T-helper 17 cell (primary cell): Measurements from ENCODE around the gene LYRM4. TPM values are rescaled to one million over a fixed set of nuclear protein-coding genes. Genes with fewer than 3 reads are reported as not detected.

ENCODE experiments used
- ATAC-seq: fragments of 150-1000 bp; cut with Tn5 transposase; 2 replicates; pipeline ENCODE4 v1.10.0; 2021; ENCODE audit warnings: mild to moderate bottlenecking, moderate library complexity
- DNase-seq, 3 donors: peaks; one replicate each; pipeline versions ENCODE4 v3.0.0 to v3.0.0-alpha.2; 2020 to 2021
- H3K9me3 ChIP-seq: one replicate; pipeline ENCODE4 v1.7.0; 2013; ENCODE audit warnings: low read length, mild to moderate bottlenecking; ENCODE audit not compliant: control insufficient read depth, poor library complexity, severe bottlenecking
- H3K27ac Mint-ChIP-seq: one replicate; pipeline ENCODE4 v1.8.0; 2022; ENCODE audit warnings: mild to moderate bottlenecking, moderate library complexity, mixed read lengths
- H3K27me3 Mint-ChIP-seq: one replicate; pipeline ENCODE4 v1.8.0; 2022; ENCODE audit warnings: mixed read lengths
- H3K36me3 Mint-ChIP-seq: one replicate; pipeline ENCODE4 v1.8.0; 2022; ENCODE audit warnings: low read depth, mixed read lengths
- H3K4me1 Mint-ChIP-seq: one replicate; pipeline ENCODE4 v1.8.0; 2022; ENCODE audit warnings: mild to moderate bottlenecking, mixed read lengths
- H3K4me3 Mint-ChIP-seq: one replicate; pipeline ENCODE4 v1.8.0; 2022; ENCODE audit warnings: mild to moderate bottlenecking, moderate library complexity, mixed read lengths
- total RNA-seq, 4 donors: library from RNA in 2 of 4; stranded (reverse) in 2 of 4; gene quantifications; one replicate each; pipeline ENCODE4 v1.2.3 and lab custom pipeline; 2022 to 2026

Gene LYRM4
- total RNA-seq, 2 donors from 2014 or later = 14.6 to 19.2 TPM

DNA sequence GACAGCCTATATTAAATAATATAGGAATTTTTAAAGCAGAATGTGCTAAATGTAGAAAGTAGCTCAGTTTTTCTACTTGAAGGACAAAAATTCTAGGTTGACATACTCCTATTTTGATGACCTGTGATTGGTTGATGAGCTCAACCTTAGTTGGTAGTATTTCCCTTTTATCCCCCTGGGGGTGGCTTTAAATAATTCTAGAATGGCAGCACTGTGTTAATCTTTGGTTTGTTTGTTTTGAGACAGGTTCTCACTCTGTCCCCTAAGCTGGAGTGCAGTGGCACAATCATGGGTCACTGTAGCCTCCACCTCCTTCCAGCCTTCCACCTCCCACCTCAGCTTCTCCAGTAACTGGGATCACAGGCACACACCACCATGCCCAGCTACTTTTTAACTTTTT, 29.8 kb upstream of the LYRM4 start:
- Mint-ChIP-seq H3K27me3 (no peaks in the 10 kb centered on the region), H3K27ac (no peak overlapping the region), H3K4me3 (no peak overlapping the region), H3K4me1 (peaks cover 39% of the 10 kb centered on the region), H3K36me3 (peaks cover 10% of the 10 kb centered on the region)
- H3K9me3 ChIP-seq = no peaks in the 10 kb centered on the region
- ATAC-seq (no peak), DNase-seq (no peak)

DNA sequence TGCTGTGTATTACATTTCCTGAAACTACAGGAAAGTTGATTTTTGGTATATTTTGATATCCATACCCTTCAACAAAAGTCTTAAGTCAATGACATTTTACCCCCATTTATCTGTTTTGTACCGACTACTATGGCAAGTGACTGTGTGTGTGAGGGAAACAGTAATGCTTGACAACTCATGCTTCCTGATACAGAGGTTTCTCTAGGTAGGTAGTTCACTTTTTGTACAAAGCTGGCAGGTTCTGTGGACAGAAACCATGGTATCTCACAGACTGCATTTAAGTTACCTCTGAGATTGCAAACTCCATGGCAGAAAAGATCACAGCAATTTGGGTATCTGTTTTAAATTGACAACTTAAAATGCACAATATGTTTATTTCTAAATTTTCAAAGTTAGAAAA, 29.3 kb upstream of the LYRM4 start:
- Mint-ChIP-seq H3K4me3 (no peak overlapping the region), H3K36me3 (peaks cover 10% of the 10 kb centered on the region), H3K27me3 (no peaks in the 10 kb centered on the region), H3K27ac (no peak overlapping the region), H3K4me1 (peaks cover 44% of the 10 kb centered on the region)
- ATAC-seq = no peak
- no peaks in the 10 kb centered on the region for H3K9me3 ChIP-seq
- no peak for DNase-seq

DNA sequence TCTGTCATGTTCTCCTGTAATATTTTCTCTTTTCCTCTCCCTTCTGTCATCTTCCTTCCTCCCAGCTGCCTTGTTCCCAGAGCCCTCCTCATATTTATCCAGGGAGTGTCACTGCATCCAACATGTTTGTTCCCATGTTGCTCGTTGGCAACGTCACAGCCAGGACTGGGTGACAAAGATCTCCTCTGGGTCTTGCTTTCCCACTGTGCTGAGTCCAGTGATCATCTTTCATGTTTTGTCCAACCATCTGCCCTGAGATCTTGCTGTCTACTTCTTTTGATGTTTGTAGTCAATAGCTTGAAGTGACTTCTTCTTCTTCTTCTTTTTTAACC, 27.2 kb upstream of the LYRM4 start:
- H3K4me1 Mint-ChIP-seq = peaks cover 44% of the 10 kb centered on the region
- ATAC-seq = no peak
- H3K4me3 Mint-ChIP-seq = no peak overlapping the region
- DNase-seq = no peak
- H3K27me3 Mint-ChIP-seq = no peaks in the 10 kb centered on the region
- H3K27ac Mint-ChIP-seq = peak overlapping the region; percentile 27
- H3K9me3 ChIP-seq = no peaks in the 10 kb centered on the region
- peaks cover 6% of the 10 kb centered on the region for H3K36me3 Mint-ChIP-seq

DNA sequence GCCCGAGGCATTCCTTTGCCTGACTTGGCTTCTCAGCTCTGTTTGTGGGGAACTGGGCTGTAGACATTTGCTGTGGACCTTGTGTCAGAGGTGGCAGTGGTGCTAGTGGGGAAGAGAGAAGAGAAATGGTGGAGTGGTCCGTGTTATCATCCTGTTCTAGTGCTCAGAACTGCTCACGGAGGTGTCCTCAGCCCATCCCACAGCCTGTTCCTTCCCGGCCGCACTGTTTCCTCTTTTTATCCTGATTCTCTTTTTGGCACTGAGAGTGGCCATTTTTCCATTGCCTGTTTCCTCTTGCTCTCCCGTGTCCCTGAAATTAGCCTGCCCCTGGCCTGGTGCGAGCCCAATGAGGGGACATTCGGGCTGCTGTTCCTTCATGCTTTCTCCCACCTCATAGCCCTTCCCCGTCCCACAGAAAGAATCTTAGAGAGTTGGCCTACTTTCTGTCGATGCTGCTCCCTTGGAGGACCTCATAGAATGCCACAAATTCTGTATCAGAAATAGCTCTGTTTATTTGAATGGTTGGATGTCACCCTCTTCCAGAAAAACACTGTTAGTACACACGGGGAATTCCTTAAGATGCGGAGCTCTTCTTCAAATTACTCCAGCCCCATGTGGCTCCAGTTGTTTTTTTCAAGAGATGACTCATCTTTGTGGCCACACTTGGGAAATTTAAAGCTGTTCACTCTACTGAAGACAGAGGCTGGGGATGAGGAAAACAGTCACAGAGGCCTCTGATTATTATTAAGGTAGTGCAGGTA, 26.6 kb upstream of the LYRM4 start:
- no peaks in the 10 kb centered on the region for H3K27me3 Mint-ChIP-seq
- H3K36me3 Mint-ChIP-seq = peaks cover 6% of the 10 kb centered on the region
- ATAC-seq (no peak), DNase-seq (no peak)
- peaks cover 42% of the 10 kb centered on the region for H3K4me1 Mint-ChIP-seq
- peak overlapping the region; percentile 27 for H3K27ac Mint-ChIP-seq
- H3K9me3 ChIP-seq = no peaks in the 10 kb centered on the region
- H3K4me3 Mint-ChIP-seq = no peak overlapping the region

DNA sequence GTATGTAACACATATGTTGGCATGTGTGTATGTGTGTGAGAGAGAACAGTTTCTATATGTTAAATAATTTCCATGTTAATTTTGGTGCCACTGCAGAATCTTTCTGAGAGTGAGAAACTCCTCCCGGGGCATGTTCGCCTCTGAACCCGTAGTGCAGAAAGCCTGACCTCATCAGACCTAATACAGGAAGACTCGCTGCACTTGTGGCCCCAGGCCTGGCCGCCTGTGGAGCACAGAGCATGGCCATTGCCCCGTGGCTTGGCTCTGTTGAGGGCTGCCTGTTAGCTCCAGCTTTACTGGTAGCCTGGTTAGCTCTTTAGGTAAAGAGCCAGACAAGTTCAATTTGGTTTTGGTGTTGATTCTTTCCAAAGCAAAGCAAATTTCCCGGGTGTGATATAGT, 26.0 kb upstream of the LYRM4 start:
- H3K36me3 Mint-ChIP-seq = peaks cover 6% of the 10 kb centered on the region
- H3K9me3 ChIP-seq = no peaks in the 10 kb centered on the region
- no peak for ATAC-seq
- H3K4me1 Mint-ChIP-seq = peaks cover 45% of the 10 kb centered on the region
- H3K4me3 Mint-ChIP-seq = no peak overlapping the region
- H3K27me3 Mint-ChIP-seq = no peaks in the 10 kb centered on the region
- DNase-seq = no peak
- H3K27ac Mint-ChIP-seq = peak overlapping the region; percentile 27

DNA sequence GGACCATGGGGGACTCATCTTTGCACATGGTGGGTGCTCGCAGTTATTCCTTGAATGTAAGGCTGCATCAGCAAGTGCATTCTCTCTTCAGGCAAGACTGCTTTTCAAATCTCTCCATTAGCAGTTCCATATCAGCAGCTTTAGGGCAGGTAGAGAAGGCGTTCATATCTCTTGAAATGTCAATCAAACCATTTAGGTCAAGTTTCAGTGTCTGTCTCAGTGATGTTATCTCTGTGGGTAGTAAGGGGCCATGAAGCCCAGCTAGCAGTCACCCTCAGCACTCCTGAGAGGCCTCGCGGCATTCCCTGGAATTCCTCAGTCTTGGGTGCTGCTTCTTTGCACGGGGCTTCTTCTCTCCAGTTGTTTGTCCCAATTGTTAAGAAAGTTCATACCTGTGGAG, 24.8 kb upstream of the LYRM4 start:
- DNase-seq (no peak), ATAC-seq (no peak)
- peaks cover 49% of the 10 kb centered on the region for H3K4me1 Mint-ChIP-seq
- H3K4me3 Mint-ChIP-seq = no peak overlapping the region
- no peaks in the 10 kb centered on the region for H3K9me3 ChIP-seq
- no peak overlapping the region for H3K27ac Mint-ChIP-seq
- H3K36me3 Mint-ChIP-seq = peaks cover 6% of the 10 kb centered on the region
- H3K27me3 Mint-ChIP-seq = no peaks in the 10 kb centered on the region

DNA sequence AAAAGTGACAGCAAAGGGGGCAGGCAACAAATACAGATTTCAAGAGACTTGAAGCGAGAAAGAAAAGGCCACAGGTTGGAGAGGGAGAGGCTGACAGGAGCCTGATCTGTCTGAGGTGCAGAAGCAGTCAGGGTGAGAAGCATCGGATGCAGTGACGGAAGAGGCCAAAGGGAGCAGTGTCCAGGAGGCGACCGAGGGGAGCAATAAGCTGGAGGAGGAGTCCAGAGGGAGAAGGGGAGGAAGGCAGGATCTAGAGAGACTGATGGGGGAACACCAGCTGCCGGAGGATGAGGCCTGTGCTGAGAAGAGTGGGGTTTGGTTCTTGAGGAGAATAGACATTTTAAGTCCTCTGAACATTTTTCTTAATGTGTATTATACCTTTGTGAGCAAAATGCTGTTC, 24.3 kb upstream of the LYRM4 start:
- H3K36me3 Mint-ChIP-seq = peaks cover 6% of the 10 kb centered on the region
- H3K4me1 Mint-ChIP-seq = peaks cover 52% of the 10 kb centered on the region
- H3K27me3 Mint-ChIP-seq = no peaks in the 10 kb centered on the region
- ATAC-seq (no peak), DNase-seq (no peak)
- no peak overlapping the region for H3K4me3 Mint-ChIP-seq
- no peaks in the 10 kb centered on the region for H3K9me3 ChIP-seq
- peak overlapping the region; percentile 56 for H3K27ac Mint-ChIP-seq

DNA sequence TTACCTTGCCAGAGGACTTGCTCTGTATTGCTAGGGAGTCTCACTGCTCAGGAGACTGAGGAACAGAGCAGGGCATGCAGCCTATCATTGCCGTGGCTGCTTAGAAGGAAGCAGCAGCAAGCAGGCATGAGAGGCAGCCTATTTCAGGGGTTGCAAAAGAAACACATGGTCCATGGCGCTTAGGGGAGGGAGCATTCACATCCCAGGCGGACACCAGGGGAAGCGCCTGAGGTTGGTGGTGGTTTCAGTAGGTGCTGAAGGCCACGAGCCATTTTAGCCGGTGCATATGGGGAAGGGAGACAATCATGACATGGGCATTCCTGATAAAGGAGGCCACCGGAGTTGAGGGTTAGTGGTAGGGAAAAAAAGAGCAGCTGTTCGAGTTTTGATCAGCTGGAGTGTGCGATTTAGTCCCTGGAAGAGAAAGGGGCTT, 21.5 kb upstream of the LYRM4 start:
- Mint-ChIP-seq H3K4me3 (no peak overlapping the region), H3K27ac (peak overlapping the region; percentile 51), H3K27me3 (no peaks in the 10 kb centered on the region), H3K36me3 (peaks cover 3% of the 10 kb centered on the region), H3K4me1 (peaks cover 52% of the 10 kb centered on the region)
- DNase-seq = no peak
- no peak for ATAC-seq
- H3K9me3 ChIP-seq = no peaks in the 10 kb centered on the region

DNA sequence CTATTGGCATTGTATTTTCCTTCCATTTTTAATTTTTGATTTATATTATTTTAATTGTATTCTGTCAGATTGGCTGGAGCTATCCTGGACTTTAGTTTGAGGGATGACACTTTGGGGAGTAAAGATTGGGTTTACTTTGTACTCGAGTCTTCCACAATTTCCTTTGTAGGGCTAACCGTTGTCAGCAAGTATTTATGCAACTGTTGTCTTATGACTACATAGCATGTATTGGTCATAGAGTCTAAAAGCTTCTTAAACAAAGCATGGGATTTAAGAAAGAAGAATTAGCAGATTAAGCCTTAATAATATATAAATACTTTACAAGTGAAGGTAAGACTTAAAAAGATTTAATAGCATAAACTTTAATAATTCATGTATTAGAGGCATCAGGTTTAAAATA, 20.2 kb upstream of the LYRM4 start:
- Mint-ChIP-seq H3K27me3 (no peaks in the 10 kb centered on the region), H3K4me3 (no peak overlapping the region), H3K4me1 (peaks cover 47% of the 10 kb centered on the region), H3K36me3 (peaks cover 2% of the 10 kb centered on the region), H3K27ac (peak overlapping the region; percentile 65)
- no peaks in the 10 kb centered on the region for H3K9me3 ChIP-seq
- DNase-seq (no peak), ATAC-seq (no peak)

DNA sequence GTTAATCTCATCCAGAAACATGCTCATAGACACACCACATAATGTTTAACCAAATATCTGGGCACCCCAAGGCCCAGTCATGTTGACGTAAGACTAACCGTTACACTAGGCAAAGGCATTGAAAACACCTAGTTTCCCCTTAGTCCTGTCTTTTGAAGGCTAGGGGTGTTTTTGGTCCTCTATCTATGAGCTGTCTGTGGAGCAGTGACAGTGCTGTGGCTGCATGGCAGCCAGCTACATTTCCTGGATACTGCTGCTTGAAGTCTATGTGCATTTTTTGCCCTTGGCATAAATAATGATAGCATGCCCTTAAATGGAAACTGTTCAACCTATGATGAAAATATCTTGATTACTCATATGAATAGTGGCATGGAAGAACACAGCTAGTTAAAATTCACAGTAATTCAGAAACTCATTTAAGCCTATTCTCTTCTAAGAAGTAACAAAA, 19.2 kb upstream of the LYRM4 start:
- H3K4me1 Mint-ChIP-seq = peaks cover 38% of the 10 kb centered on the region
- H3K36me3 Mint-ChIP-seq = no peaks in the 10 kb centered on the region
- no peak overlapping the region for H3K4me3 Mint-ChIP-seq
- ATAC-seq = peak; percentile 87
- no peaks in the 10 kb centered on the region for H3K27me3 Mint-ChIP-seq
- peak overlapping the region; percentile 65 for H3K27ac Mint-ChIP-seq
- no peak for DNase-seq
- H3K9me3 ChIP-seq = no peaks in the 10 kb centered on the region

DNA sequence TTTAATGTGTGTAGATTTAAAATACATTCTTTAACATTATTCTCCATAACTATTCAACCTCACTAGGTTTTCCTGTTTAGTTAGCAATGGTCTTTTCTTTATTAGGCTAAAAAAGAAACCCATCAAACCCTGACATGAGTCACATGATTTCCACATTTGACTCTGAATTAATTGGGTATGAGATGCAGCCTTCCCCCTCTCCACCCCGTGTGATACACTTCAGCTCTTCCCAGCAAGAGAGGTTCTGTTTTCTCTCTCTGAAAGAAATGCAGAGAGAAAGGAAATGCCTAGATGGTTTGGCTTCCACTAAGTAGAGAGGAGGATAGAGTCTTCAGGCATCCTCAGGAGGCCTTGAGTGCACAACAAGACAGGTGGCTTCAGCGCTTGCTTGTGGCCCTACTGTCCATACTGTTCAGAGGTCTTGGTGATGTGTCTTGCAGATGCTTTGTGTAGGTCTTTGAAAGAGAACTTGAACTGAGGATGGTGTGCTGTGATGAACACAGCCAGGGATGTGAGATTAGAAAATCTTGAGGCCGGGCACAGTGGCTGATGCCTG, 17.9 kb upstream of the LYRM4 start:
- Mint-ChIP-seq H3K4me3 (no peak overlapping the region), H3K27ac (peak overlapping the region; percentile 22), H3K36me3 (no peaks in the 10 kb centered on the region), H3K4me1 (peaks cover 35% of the 10 kb centered on the region), H3K27me3 (no peaks in the 10 kb centered on the region)
- DNase-seq (no peak), ATAC-seq (no peak)
- no peaks in the 10 kb centered on the region for H3K9me3 ChIP-seq

DNA sequence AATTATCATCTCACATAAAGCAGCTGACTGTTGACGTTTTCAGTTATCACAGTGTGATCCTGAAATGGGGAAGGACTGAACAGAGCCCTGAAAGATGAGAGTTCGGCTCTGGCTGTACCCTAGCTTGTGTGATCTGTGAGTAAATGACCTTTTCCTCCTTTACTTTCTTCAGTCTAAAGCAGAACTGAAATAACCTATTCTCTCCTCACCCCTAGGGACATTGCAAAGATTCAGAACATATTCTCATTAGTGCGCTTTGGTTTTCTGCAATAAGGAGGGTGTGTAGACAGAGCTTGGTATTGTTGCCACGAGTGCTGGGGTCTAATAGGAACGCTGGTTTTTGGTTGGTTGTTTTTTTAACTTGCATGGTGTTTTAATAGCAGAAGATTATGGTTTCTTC, 17.3 kb upstream of the LYRM4 start:
- no peak overlapping the region for H3K27ac Mint-ChIP-seq
- H3K4me3 Mint-ChIP-seq = no peak overlapping the region
- H3K27me3 Mint-ChIP-seq = no peaks in the 10 kb centered on the region
- H3K36me3 Mint-ChIP-seq = no peaks in the 10 kb centered on the region
- H3K9me3 ChIP-seq = no peaks in the 10 kb centered on the region
- no peak for DNase-seq
- no peak for ATAC-seq
- peaks cover 40% of the 10 kb centered on the region for H3K4me1 Mint-ChIP-seq

DNA sequence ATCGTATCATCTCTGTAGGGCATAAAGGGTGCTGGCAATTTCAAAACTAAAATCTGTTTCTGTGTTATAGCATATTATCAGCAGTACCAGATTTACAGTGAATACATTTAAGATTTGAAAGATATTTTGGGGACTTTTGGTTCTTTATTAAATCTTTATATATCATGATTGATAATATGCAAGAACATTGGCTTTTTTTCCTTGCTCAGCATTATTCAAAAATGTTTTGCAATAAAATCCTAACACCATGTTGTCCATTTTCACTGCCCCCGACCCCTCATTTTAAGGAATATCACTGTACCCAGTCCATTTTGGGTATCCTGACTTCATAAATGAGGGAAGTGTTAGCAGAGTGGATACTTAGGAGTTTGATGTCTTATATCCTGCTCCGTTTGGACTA, 16.8 kb upstream of the LYRM4 start:
- H3K4me1 Mint-ChIP-seq = peaks cover 43% of the 10 kb centered on the region
- H3K4me3 Mint-ChIP-seq = no peak overlapping the region
- no peak for DNase-seq
- H3K9me3 ChIP-seq = no peaks in the 10 kb centered on the region
- no peak for ATAC-seq
- peaks cover 3% of the 10 kb centered on the region for H3K36me3 Mint-ChIP-seq
- no peak overlapping the region for H3K27ac Mint-ChIP-seq
- no peaks in the 10 kb centered on the region for H3K27me3 Mint-ChIP-seq

DNA sequence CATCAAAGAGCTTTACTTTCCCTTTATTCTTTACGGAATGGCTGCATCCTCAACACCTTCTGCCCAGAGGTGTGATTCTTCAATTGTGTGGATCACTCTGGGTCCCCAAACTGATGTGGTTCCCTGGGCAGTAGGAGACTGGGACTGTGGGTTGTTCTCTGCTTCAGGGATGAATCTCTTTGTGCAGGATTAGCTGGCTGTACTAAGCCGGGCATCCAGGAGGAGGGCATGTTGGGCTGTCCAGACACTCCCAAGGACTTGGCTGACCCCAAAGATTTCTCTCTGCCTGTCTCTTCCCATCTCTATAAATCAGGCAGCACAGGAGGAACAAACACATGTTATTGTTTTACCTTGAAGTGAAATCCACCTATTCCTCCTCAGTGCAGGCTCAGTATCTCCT, 15.8 kb upstream of the LYRM4 start:
- H3K27ac Mint-ChIP-seq = no peak overlapping the region
- peaks cover 36% of the 10 kb centered on the region for H3K4me1 Mint-ChIP-seq
- DNase-seq (no peak), ATAC-seq (no peak)
- H3K4me3 Mint-ChIP-seq = no peak overlapping the region
- H3K36me3 Mint-ChIP-seq = peaks cover 4% of the 10 kb centered on the region
- H3K27me3 Mint-ChIP-seq = no peaks in the 10 kb centered on the region
- H3K9me3 ChIP-seq = no peaks in the 10 kb centered on the region
